Activated CD4-positive, alpha-beta T cell treated with anti-CD3 and anti-CD28 coated beads for 36 hours (primary cell): Measurements from ENCODE around the gene ZPLD1. TPM values are rescaled to one million over a fixed set of nuclear protein-coding genes. Genes with fewer than 3 reads are reported as not detected.

Source experiments
- ATAC-seq: fragments of 200-7000 bp; cut with Tn5 transposase; one replicate; pipeline ENCODE4 v1.10.0; 2021; ENCODE audit warnings: mild to moderate bottlenecking, moderate library complexity
- CTCF ChIA-PET: fragments of 350-600 bp; sonication (Branson Sonifier 250); formaldehyde crosslinking; loops from one replicate; lab custom pipeline; 2021; ENCODE audit warnings: antibody characterized with exemption; lab: Charles Lee
- POLR2A ChIA-PET: fragments of 350-600 bp; sonication (Branson Sonifier 250); formaldehyde crosslinking; loops from one replicate; lab custom pipeline; 2021; ENCODE audit warnings: antibody characterized with exemption, inconsistent platforms; lab: Charles Lee
- DNase-seq: peaks from one replicate; pipeline ENCODE4 v3.0.0-alpha.2; 2020
- H3K27ac Mint-ChIP-seq: one replicate; pipeline ENCODE4 v1.8.0; 2021; ENCODE audit warnings: mixed read lengths
- H3K27me3 Mint-ChIP-seq: one replicate; pipeline ENCODE4 v1.8.0; 2021; ENCODE audit warnings: mixed read lengths
- H3K36me3 Mint-ChIP-seq: one replicate; pipeline ENCODE4 v1.8.0; 2021; ENCODE audit warnings: low read depth, mixed read lengths
- H3K4me1 Mint-ChIP-seq: one replicate; pipeline ENCODE4 v1.8.0; 2021; ENCODE audit warnings: mixed read lengths
- H3K4me3 Mint-ChIP-seq: one replicate; pipeline ENCODE4 v1.8.0; 2021; ENCODE audit warnings: mild to moderate bottlenecking, moderate library complexity, mixed read lengths
- H3K9me3 Mint-ChIP-seq: one replicate; pipeline ENCODE4 v1.8.0; 2021; ENCODE audit warnings: low read depth, mixed read lengths
- intact Hi-C, 2 experiments: fragments of 100-400 bp; cut with DNase I in 1 of 2; cut with micrococcal nuclease in 1 of 2; formaldehyde crosslinking; loops; one replicate each; pipeline versions ENCODE4 v1.14.2 to v1.15.1; 2022 to 2024; cut with DNase I, micrococcal nuclease
- total RNA-seq, 2 experiments: library from RNA; stranded (reverse); gene quantifications; one replicate each; pipeline ENCODE4 v1.2.3, GENCODE V29; 2021

The ZPLD1 gene
- total RNA-seq, 2 experiments from 2014 or later = not detected

DNA sequence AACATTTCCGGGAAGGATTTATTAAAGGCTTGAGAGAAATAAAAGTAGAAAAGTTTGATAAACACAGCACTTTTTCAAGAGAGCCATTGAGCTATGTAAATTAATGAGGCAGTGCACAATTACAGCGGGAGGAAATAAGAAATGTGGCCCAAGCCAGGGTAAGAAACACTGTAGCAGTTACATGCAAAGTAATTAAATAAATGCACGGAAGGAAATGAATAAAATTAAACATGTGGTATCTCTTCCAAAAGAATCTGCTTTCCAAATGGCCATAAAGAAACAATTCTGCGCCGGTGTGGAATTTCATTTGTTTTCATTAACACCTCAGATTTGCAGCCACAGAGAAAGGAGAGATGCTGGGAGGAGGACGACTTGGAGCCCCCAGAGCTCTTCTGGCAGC, 35.3 kb downstream of the ZPLD1 start:
- Mint-ChIP-seq H3K27me3 (peaks cover 8% of the 10 kb centered on the region), H3K4me3 (no peak overlapping the region), H3K4me1 (no peaks in the 10 kb centered on the region), H3K36me3 (no peaks in the 10 kb centered on the region), H3K9me3 (no peaks in the 10 kb centered on the region), H3K27ac (no peak overlapping the region)
- DNase-seq = no peak
- ATAC-seq = no peak
- POLR2A ChIA-PET = no interaction called here
- intact Hi-C loops = no loop called here
- CTCF ChIA-PET = interaction anchor here (1.2 to 1.4 kb wide), 3 partner anchors 9 to 67 kb away, joined by 3 to 4 read pairs (median 3); no protein-coding TSS in a partner anchor

DNA sequence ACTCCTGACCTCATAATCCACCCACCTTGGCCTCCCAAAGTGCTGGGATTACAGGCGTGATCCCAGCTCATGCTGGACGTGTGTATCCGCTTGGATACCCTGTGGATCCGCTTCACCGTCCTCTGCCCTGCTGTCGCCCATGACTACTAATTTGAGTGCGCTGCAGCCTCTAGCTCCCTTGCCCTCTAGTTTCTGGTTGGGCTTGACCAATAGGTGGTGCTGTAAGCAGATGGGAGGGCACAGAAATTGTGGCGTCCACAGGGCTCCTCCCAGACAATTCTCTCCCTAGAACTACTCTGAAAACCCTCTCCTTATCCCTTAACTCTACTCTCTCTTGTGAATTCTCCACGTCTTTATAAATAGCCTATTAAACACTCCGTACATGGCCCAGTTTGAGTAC, 36.2 kb downstream of the ZPLD1 start:
- POLR2A ChIA-PET = no interaction called here
- no peak overlapping the region for H3K27ac Mint-ChIP-seq

GRCh38 chr3:102471491-102471890, 36.7 kb downstream of the ZPLD1 start:
- H3K9me3 Mint-ChIP-seq = no peaks in the 10 kb centered on the region
- CTCF ChIA-PET = interaction anchor here (2.0 kb wide), 1 partner anchor 242 kb away, joined by 5 read pairs; no protein-coding TSS in a partner anchor
- H3K4me3 Mint-ChIP-seq = no peak overlapping the region
- POLR2A ChIA-PET = no interaction called here
- no peak overlapping the region for H3K27ac Mint-ChIP-seq
- H3K36me3 Mint-ChIP-seq = no peaks in the 10 kb centered on the region
- no peak for DNase-seq
- peaks cover 7% of the 10 kb centered on the region for H3K27me3 Mint-ChIP-seq
- no peak for ATAC-seq
- H3K4me1 Mint-ChIP-seq = no peaks in the 10 kb centered on the region
- intact Hi-C loops = no loop called here

More for the DNA sequence above, 36.2 kb downstream of the ZPLD1 start:
- Mint-ChIP-seq H3K4me3 (no peak overlapping the region), H3K36me3 (no peaks in the 10 kb centered on the region), H3K27me3 (peaks cover 8% of the 10 kb centered on the region), H3K9me3 (no peaks in the 10 kb centered on the region), H3K4me1 (no peaks in the 10 kb centered on the region)
- intact Hi-C loops = no loop called here
- DNase-seq (no peak), ATAC-seq (no peak)
- CTCF ChIA-PET = interaction anchor here (1.2 to 2.0 kb wide), 2 partner anchors 55 to 242 kb away, joined by 3 to 5 read pairs; no protein-coding TSS in a partner anchor

- ATAC-seq = no peak
- H3K4me3 Mint-ChIP-seq = no peak overlapping the region
- peaks cover 5% of the 10 kb centered on the region for H3K27me3 Mint-ChIP-seq
- POLR2A ChIA-PET = no interaction called here
- intact Hi-C loops = no loop called here
- H3K36me3 Mint-ChIP-seq = no peaks in the 10 kb centered on the region
- H3K9me3 Mint-ChIP-seq = no peaks in the 10 kb centered on the region
- H3K27ac Mint-ChIP-seq = no peak overlapping the region
- CTCF ChIA-PET = no interaction called here
- no peaks in the 10 kb centered on the region for H3K4me1 Mint-ChIP-seq
- no peak for DNase-seq
Observed at GRCh38 chr3:102473648-102474047, 38.8 kb downstream of the ZPLD1 start.

- H3K36me3 Mint-ChIP-seq = no peaks in the 10 kb centered on the region
- no peaks in the 10 kb centered on the region for H3K9me3 Mint-ChIP-seq
- no peak overlapping the region for H3K4me3 Mint-ChIP-seq
- H3K27me3 Mint-ChIP-seq = peaks cover 4% of the 10 kb centered on the region
- CTCF ChIA-PET = no interaction called here
- DNase-seq = no peak
- H3K4me1 Mint-ChIP-seq = no peaks in the 10 kb centered on the region
- POLR2A ChIA-PET = no interaction called here
- intact Hi-C loops = no loop called here
- no peak overlapping the region for H3K27ac Mint-ChIP-seq
- ATAC-seq = no peak
Observed at GRCh38 chr3:102474207-102474606, 39.4 kb downstream of the ZPLD1 start.

DNA sequence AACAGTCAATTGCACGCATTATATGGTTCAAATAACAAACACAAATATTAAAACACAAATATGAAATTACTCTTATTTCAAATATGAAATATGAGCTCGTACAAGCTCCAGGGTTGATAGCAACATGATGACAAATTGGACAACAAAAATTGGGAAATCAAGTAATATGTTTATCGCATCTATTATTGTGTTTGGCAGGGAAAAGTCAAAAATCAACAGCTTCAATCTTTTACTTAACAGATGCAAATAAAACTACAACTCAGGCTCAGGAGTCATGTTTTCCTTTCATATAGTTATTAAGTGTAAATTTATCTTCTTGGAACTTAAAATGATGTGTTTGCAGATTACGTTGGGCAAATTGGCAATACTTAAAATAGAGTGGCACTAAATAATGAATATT, 41.4 kb downstream of the ZPLD1 start:
- ATAC-seq = no peak
- no peak overlapping the region for H3K27ac Mint-ChIP-seq
- H3K9me3 Mint-ChIP-seq = no peaks in the 10 kb centered on the region
- no peaks in the 10 kb centered on the region for H3K4me1 Mint-ChIP-seq
- ChIA-PET POLR2A (no interaction called here), CTCF (interaction anchor here (0.8 to 1.1 kb wide), 2 partner anchors 85 to 247 kb away, joined by 3 to 4 read pairs; no protein-coding TSS in a partner anchor)
- no peak for DNase-seq
- H3K36me3 Mint-ChIP-seq = no peaks in the 10 kb centered on the region
- no peak overlapping the region for H3K4me3 Mint-ChIP-seq
- intact Hi-C loops = no loop called here
- H3K27me3 Mint-ChIP-seq = peaks cover 2% of the 10 kb centered on the region

- ChIA-PET CTCF (no interaction called here), POLR2A (no interaction called here)
- Mint-ChIP-seq H3K27ac (no peak overlapping the region), H3K36me3 (no peaks in the 10 kb centered on the region), H3K4me3 (no peak overlapping the region), H3K9me3 (no peaks in the 10 kb centered on the region), H3K4me1 (no peaks in the 10 kb centered on the region), H3K27me3 (peaks cover 2% of the 10 kb centered on the region)
- ATAC-seq (no peak), DNase-seq (no peak)
- intact Hi-C loops = no loop called here
Observed at GRCh38 chr3:102478160-102478559, 43.3 kb downstream of the ZPLD1 start.

DNA sequence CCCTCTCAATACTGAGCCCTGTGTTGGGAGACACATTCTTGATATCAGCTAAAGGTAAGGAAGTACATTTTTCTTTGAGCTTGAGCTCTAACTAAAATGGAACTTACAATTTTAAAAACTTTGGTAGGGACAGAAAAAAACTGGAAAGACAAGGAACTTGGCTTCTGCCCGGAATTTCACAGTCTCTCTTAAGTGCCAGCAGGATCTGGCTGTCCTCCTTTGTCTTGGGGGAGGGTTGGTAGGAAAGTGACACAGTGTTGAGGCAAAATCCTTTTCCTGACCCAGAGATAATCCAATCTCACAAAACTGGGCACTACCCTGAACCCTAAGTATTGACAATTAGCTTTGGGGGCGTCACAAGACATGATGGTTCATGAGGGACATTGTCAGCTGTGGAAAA, 45.3 kb downstream of the ZPLD1 start:
- CTCF ChIA-PET = interaction anchor here (1.5 kb wide), 1 partner anchor 33 kb away, joined by 4 read pairs; no protein-coding TSS in a partner anchor
- H3K9me3 Mint-ChIP-seq = no peaks in the 10 kb centered on the region
- H3K36me3 Mint-ChIP-seq = no peaks in the 10 kb centered on the region
- intact Hi-C loops = no loop called here
- ATAC-seq (no peak), DNase-seq (no peak)
- no peak overlapping the region for H3K27ac Mint-ChIP-seq
- H3K27me3 Mint-ChIP-seq = peaks cover 2% of the 10 kb centered on the region
- H3K4me1 Mint-ChIP-seq = no peaks in the 10 kb centered on the region
- H3K4me3 Mint-ChIP-seq = no peak overlapping the region
- POLR2A ChIA-PET = no interaction called here

DNA sequence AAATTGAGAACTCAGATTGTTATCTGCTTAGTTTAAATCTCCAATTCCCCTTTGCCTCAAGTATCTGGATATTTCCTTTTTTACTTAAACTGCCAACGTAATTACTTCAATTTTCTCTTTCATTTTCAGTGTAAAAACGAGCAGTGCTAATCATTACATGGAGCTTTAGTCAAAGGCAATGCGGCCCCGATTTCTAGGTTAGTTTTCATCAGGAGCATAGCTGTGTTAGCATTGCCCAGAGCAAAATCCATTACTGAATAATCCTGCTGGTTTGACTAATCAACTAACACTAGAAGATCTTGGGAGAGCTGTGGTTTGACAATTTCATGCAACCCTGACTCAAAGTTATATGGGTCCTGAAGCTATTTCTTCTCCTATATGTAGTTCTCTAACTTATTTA, 46.2 kb downstream of the ZPLD1 start:
- CTCF ChIA-PET = no interaction called here
- no peak overlapping the region for H3K4me3 Mint-ChIP-seq

GRCh38 chr3:102483556-102483955, 48.7 kb downstream of the ZPLD1 start:
- no peak overlapping the region for H3K4me3 Mint-ChIP-seq
- intact Hi-C loops = no loop called here
- ATAC-seq (no peak), DNase-seq (no peak)
- ChIA-PET POLR2A (no interaction called here), CTCF (no interaction called here)
- no peaks in the 10 kb centered on the region for H3K9me3 Mint-ChIP-seq
- no peak overlapping the region for H3K27ac Mint-ChIP-seq
- no peaks in the 10 kb centered on the region for H3K4me1 Mint-ChIP-seq
- H3K36me3 Mint-ChIP-seq = no peaks in the 10 kb centered on the region
- H3K27me3 Mint-ChIP-seq = no peaks in the 10 kb centered on the region

More for the DNA sequence above, 46.2 kb downstream of the ZPLD1 start:
- DNase-seq (no peak), ATAC-seq (no peak)
- POLR2A ChIA-PET = no interaction called here
- no peaks in the 10 kb centered on the region for H3K4me1 Mint-ChIP-seq
- intact Hi-C loops = no loop called here
- H3K9me3 Mint-ChIP-seq = no peaks in the 10 kb centered on the region
- H3K36me3 Mint-ChIP-seq = no peaks in the 10 kb centered on the region
- no peak overlapping the region for H3K27ac Mint-ChIP-seq
- peaks cover 2% of the 10 kb centered on the region for H3K27me3 Mint-ChIP-seq

GRCh38 chr3:102484363-102484762, 49.5 kb downstream of the ZPLD1 start:
- intact Hi-C loops = no loop called here
- DNase-seq (no peak), ATAC-seq (no peak)
- Mint-ChIP-seq H3K4me3 (no peak overlapping the region), H3K27me3 (no peaks in the 10 kb centered on the region), H3K4me1 (no peaks in the 10 kb centered on the region), H3K27ac (no peak overlapping the region), H3K9me3 (no peaks in the 10 kb centered on the region), H3K36me3 (no peaks in the 10 kb centered on the region)
- POLR2A ChIA-PET = no interaction called here
- CTCF ChIA-PET = no interaction called here

DNA sequence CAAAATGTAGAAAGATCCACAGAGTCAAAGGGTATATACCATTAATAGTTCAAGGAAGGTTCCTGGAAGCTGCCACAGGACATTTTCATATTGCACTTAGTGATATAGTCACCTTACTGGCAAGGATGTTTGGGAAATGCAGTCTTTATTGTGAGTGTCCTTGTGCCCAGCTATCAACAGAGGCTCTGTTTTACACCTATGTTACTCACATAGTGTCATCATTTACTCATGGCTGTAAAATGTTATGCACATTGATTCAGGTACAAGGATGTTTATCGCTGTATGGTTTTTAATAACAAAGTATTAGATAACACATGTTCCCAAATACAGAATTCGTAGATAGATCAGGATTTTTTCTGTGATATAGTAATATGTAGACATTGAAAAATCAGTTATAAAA, 50.9 kb downstream of the ZPLD1 start:
- Mint-ChIP-seq H3K9me3 (no peaks in the 10 kb centered on the region), H3K4me3 (no peak overlapping the region), H3K36me3 (no peaks in the 10 kb centered on the region), H3K27me3 (no peaks in the 10 kb centered on the region), H3K4me1 (no peaks in the 10 kb centered on the region), H3K27ac (no peak overlapping the region)
- ATAC-seq = no peak
- ChIA-PET POLR2A (no interaction called here), CTCF (no interaction called here)
- no peak for DNase-seq
- intact Hi-C loops = no loop called here
